HEK293 (cell line): Measurements from ENCODE around the gene SFXN1.
"Not testable (repeated sequence)": the region's sequence is repeated elsewhere in the genome, so short reads cannot be mapped to it uniquely, and the experiment has no call there.

ENCODE experiments used
- ZBTB49 ChIP-seq: fragments of 450-650 bp; formaldehyde crosslinking; IDR thresholded peaks from 2 replicates; pipeline ENCODE4 v1.5.1; 2016; ENCODE audit warnings: missing biosample characterization, missing genetic modification characterization, low read depth
- ZNF292 ChIP-seq: fragments of 450-650 bp; formaldehyde crosslinking; IDR thresholded peaks from 2 replicates; pipeline ENCODE4 v1.5.1; 2016; ENCODE audit warnings: low read depth, missing biosample characterization, missing genetic modification characterization, borderline replicate concordance
- ZNF335 ChIP-seq: fragments of 450-650 bp; formaldehyde crosslinking; conservative IDR thresholded peaks from 2 replicates; pipeline ENCODE4 v1.5.1; 2016; ENCODE audit warnings: missing biosample characterization, missing genetic modification characterization
- ZSCAN30 ChIP-seq: fragments of 450-650 bp; IDR thresholded peaks from 2 replicates; pipeline ENCODE4 v1.5.1; 2018; ENCODE audit warnings: missing biosample characterization, mild to moderate bottlenecking, missing genetic modification characterization, moderate library complexity
- TF ChIP-seq, protein P1 (sequence below): fragments of 450-650 bp; formaldehyde crosslinking; IDR thresholded peaks from 2 replicates; pipeline ENCODE4 v1.5.1; 2016; ENCODE audit warnings: missing biosample characterization, missing genetic modification characterization

DNA sequence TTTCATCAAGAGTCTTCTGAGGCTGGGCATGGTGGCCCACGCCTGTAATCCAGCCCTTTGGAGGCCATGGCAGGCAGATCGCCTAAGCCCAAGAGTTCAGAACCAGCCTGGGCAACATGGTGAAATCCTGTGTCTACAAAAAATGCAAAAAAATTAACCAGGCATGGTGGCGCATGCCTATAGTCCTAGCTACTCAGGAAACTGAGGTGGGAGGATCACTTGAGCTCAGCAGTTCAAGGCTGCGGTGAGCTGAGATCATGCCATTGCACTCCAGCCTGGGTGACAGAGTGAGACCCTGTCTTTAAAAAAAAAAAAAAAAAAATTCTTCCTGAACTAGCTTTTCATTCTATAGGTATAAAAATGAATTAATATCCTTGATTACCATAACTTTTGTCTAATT, 29.3 kb downstream of the SFXN1 start:
- not testable (repeated sequence) for TF ChIP-seq ZBTB49, ZNF335, ZSCAN30, ZNF292 (tag by site-specific recombination)
- TF ChIP-seq, protein P1, sequence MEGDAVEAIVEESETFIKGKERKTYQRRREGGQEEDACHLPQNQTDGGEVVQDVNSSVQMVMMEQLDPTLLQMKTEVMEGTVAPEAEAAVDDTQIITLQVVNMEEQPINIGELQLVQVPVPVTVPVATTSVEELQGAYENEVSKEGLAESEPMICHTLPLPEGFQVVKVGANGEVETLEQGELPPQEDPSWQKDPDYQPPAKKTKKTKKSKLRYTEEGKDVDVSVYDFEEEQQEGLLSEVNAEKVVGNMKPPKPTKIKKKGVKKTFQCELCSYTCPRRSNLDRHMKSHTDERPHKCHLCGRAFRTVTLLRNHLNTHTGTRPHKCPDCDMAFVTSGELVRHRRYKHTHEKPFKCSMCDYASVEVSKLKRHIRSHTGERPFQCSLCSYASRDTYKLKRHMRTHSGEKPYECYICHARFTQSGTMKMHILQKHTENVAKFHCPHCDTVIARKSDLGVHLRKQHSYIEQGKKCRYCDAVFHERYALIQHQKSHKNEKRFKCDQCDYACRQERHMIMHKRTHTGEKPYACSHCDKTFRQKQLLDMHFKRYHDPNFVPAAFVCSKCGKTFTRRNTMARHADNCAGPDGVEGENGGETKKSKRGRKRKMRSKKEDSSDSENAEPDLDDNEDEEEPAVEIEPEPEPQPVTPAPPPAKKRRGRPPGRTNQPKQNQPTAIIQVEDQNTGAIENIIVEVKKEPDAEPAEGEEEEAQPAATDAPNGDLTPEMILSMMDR (tag by site-specific recombination), result not testable (repeated sequence)
